Stomach smooth muscle (tissue), 2 donors: ENCODE results near the gene PLA2G4D.

Experiments
- H3K27ac ChIP-seq: one replicate; pipeline ENCODE4 v1.7.0; 2013; ENCODE audit warnings: mild to moderate bottlenecking, low read length, inconsistent platforms
- H3K27me3 ChIP-seq, 2 donors: one replicate each; pipeline ENCODE4 v1.7.0; 2013; ENCODE audit warnings: low read length in 2 of 2; ENCODE audit not compliant: insufficient read depth in 2 of 2, control insufficient read depth in 1 of 2
- H3K36me3 ChIP-seq, 2 donors: one replicate each; pipeline ENCODE4 v1.7.0; 2013; ENCODE audit warnings: low read length in 2 of 2; ENCODE audit not compliant: control insufficient read depth in 2 of 2, insufficient read depth in 2 of 2
- H3K4me1 ChIP-seq: one replicate; pipeline ENCODE4 v1.7.0; 2013; ENCODE audit warnings: low read length; ENCODE audit not compliant: control insufficient read depth, insufficient read depth
- H3K4me3 ChIP-seq, 2 donors: one replicate each; pipeline ENCODE4 v1.7.0; 2013; ENCODE audit warnings: low read length in 2 of 2
- H3K9ac ChIP-seq, 2 donors: one replicate each; pipeline ENCODE4 v1.7.0; 2013; ENCODE audit warnings: low read length in 2 of 2, mild to moderate bottlenecking in 1 of 2
- H3K9me3 ChIP-seq, 2 donors: one replicate each; pipeline ENCODE4 v1.7.0; 2013; ENCODE audit warnings: low read length in 2 of 2; ENCODE audit not compliant: control insufficient read depth in 2 of 2
- donor health status: healthy.
- donor health status: Pancreatic carcinoma.

PLA2G4D gene

DNA sequence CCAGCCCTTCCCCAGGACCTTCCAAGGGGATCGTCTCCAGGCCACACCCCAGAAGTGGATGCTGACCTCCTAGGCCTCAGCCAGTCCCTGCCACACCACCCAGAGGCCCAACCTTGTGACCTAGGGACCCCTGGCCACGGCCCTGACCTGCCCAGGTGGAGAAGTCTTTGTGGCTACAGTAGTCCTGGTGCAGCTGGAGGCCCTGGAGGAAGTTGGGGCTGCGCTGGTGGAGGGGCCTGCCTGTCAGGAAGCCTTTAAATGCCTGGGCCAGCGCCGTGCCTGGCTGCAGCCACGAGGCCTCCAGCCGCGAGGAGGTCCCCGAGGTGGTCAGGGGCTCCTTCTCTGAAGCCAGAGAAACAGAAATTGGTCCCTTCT is 23.4 kb downstream of the PLA2G4D start:
- no peaks in the 10 kb centered on the region for H3K36me3 ChIP-seq
- H3K4me1 ChIP-seq: no peaks in the 10 kb centered on the region
- no peak overlapping the region for H3K9ac ChIP-seq
- no peak overlapping the region for H3K27ac ChIP-seq
- H3K9me3 ChIP-seq: no peaks in the 10 kb centered on the region
- H3K4me3 ChIP-seq: no peak overlapping the region
- peaks cover 0 to 8% of the 10 kb centered on the region in 2 donors for H3K27me3 ChIP-seq

DNA sequence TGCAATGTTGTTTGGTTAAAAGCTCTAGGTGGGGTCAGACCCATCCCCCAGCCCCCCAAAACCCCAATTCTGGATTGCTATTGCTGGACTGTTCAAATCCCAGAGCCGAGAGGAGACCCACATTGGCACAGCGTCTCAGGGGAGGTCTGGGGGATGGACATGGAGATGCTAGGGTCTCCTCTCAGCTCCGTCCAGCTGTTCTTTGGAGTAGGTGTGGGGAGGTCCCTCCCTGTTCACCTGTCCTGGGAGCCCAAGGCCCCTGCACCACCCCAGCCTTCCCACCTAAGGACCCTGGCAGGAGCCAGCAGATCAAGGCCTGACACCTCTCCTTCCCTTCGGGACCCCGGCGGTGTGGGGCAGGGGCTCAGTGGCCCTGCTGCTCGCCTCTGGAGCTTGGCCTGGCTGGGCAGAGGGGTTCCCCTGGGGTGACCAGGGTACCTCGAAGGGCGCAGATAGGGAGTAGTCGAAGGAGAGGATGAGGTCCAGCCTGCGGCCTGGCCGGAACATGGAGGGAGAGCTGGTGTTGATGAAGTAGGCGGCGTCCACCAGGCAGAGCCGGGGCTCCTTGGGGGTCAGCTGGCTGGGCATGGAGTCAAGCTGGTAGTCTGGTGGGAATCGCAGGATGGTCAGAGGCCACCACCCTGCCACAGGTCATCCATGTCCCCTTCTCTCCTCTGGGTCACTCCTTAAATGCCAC is 23.9 kb downstream of the PLA2G4D start:
- Histone ChIP-seq H3K9ac (no peak overlapping the region), H3K4me1 (no peaks in the 10 kb centered on the region), H3K4me3 (no peak overlapping the region), H3K27ac (no peak overlapping the region), H3K27me3 (peaks cover 0 to 11% of the 10 kb centered on the region in 2 donors), H3K36me3 (no peaks in the 10 kb centered on the region), H3K9me3 (no peaks in the 10 kb centered on the region)

DNA sequence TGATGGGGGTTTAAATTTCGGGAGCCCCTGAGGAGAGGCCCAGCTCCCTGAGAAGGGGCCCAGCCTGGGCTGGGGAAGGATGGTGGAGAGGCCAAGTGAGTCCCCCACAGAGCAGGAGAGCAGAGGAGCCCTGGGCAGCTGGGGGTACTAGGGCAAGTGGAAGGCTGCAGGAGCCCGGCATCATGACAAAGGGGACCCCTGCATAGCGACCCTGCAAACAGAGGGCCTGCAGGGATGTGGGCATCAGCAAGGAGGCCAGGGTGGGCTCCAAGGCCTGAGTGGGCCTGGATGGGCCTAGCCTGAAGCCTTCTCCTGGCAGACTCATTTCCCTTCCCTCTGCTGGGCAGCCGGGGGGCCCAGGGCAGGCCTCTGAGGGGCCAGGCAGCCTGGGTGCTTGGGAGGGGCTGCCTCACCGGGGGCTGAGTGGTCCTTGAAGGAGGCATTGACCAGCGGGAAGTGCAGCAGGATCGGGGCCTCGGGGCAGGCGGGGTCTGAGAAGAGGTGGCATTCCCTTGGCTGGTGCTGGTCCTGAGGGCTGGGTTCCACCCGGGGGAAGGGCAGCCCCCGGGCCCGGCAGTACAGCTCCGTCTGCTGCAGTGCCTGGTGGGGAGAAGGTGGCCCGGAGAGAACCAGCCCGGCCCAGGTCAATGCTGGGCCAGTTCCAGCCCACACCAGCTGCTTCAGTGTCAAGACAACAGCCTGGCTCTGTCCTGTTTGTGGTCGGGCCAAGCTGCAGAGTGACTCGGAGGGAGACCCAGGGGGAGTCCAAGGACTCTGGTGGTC is 24.7 kb downstream of the PLA2G4D start:
- Histone ChIP-seq H3K27me3 (peaks cover 0 to 11% of the 10 kb centered on the region in 2 donors), H3K4me3 (no peak overlapping the region), H3K27ac (no peak overlapping the region), H3K9ac (no peak overlapping the region), H3K4me1 (no peaks in the 10 kb centered on the region), H3K36me3 (no peaks in the 10 kb centered on the region), H3K9me3 (no peaks in the 10 kb centered on the region)

DNA sequence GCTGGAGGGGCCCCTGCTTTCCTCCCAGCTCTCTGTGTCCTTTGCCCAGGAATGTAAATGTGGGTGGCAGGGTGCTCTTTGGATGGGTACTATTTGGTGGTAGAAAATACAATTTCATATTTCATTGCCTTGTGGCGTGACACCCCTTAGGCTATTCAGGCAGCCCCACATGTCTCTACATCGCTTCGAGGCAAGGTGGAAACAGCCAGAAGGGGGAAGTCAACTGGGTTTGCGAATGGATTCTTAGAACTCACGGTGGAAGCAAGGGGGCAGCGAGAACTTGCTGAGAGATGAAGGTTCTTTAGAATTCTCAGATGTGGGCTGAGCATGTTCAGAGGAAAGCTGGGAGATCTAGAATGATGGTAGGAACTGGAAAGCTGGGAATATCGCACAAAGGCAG is 25.3 kb downstream of the PLA2G4D start:
- Histone ChIP-seq H3K27ac (no peak overlapping the region), H3K9me3 (no peaks in the 10 kb centered on the region), H3K4me1 (no peaks in the 10 kb centered on the region), H3K27me3 (peaks cover 0 to 11% of the 10 kb centered on the region in 2 donors), H3K36me3 (no peaks in the 10 kb centered on the region), H3K9ac (no peak overlapping the region), H3K4me3 (no peak overlapping the region)

DNA sequence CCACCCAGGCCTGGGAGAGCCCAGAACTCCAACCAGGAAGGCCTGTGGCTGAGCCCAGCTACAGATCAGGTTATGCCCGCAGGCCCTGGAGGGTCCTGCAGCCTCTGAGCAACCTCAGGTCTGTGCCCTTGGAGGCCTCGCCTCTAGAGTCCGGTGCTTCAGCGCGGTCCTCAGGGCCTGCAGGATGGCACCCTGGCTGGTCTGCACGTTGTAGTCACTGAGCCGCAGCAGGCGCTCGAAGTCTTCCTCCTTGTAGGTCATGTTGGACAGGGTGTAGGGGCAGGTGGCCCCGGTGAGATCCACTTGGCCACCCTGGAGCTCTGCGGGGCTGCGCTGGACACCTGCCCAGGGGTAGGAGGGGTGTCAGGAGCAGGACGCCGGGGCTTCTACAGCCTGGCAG is 25.8 kb downstream of the PLA2G4D start:
- Histone ChIP-seq H3K4me3 (no peak overlapping the region), H3K36me3 (no peaks in the 10 kb centered on the region), H3K27ac (no peak overlapping the region), H3K9ac (no peak overlapping the region), H3K4me1 (no peaks in the 10 kb centered on the region), H3K27me3 (peaks cover 0 to 11% of the 10 kb centered on the region in 2 donors), H3K9me3 (no peaks in the 10 kb centered on the region)

DNA sequence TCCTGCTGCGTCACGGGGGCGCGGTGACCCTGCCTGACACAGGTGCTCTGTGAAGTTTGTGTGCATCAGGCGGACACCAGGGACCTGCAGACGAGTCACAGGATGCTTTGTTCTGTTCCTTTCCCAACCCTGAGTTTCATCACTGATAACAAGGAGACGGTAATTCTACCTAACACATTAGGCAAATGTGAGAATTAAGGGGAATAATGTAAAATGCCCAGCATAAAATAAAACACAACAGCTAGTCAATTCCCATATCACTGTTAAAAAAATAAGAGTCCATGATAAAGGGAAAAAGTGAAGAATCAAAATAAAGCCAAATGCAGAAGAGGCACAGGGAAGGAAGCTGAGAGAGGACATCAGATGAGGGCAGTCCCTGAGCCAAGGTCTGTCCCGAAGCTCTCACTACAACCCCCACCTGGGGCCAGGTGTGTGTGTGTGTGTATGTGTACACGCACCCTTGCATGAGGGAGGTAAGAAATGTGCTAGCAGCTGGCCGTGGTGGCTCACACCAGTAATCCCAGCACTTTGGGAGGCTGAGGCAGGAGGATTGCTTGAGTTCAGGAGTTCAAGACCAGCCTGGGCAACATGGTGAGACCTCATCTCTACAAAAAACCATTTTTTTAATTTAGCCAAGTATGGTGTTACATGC is 27.5 kb downstream of the PLA2G4D start:
- Histone ChIP-seq H3K4me3 (no peak overlapping the region), H3K9ac (no peak overlapping the region), H3K27me3 (peaks cover 0 to 10% of the 10 kb centered on the region in 2 donors)

DNA sequence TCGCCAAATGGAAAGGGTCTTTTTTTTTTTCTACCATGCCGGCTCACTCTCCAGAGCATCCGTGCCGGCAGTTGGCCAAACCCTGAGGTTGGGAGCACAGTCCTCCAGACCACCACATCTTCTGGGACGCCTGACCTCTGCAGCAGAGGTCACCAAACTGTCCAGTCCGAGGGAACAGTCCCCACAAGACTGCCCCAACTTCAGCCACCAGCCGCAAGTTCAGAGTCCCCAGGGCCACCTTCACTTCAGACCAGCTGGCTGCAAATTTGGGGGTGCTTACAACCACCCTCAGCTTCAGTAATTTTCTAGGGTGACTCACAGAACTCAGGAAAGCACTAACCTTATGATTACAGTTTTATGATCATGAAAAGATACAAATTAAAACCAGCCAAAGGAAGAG is 28.9 kb downstream of the PLA2G4D start:
- Histone ChIP-seq H3K4me3 (no peak overlapping the region), H3K27ac (no peak overlapping the region), H3K4me1 (no peaks in the 10 kb centered on the region), H3K36me3 (no peaks in the 10 kb centered on the region), H3K9me3 (no peaks in the 10 kb centered on the region), H3K9ac (no peak overlapping the region), H3K27me3 (peaks cover 0 to 7% of the 10 kb centered on the region in 2 donors)

More for the DNA sequence above, 27.5 kb downstream of the PLA2G4D start:
- Histone ChIP-seq H3K9me3 (no peaks in the 10 kb centered on the region), H3K27ac (no peak overlapping the region), H3K4me1 (no peaks in the 10 kb centered on the region), H3K36me3 (no peaks in the 10 kb centered on the region)

DNA sequence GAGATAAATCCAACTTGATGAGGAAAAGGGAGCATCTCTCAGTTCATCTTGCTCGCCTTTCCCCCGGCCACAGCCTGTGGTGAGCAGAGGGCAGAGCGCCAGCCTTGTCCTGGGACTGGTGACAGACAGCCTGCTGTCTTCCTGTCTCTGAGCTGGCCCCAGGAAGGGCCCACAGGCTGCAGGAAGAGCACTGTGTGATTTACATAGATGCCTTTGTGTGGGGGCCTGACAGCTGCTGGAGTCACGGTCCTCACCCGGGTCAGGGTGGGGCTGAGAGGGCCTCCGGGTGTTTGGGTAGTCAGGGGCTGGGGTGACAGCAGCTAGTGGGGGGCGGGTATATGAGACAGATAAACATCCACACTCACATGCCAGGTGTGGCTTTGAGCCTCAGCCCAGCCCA is 29.3 kb downstream of the PLA2G4D start:
- no peaks in the 10 kb centered on the region for H3K4me1 ChIP-seq
- no peaks in the 10 kb centered on the region for H3K36me3 ChIP-seq
- no peak overlapping the region for H3K27ac ChIP-seq
- H3K4me3 ChIP-seq: no peak overlapping the region
- peaks cover 0 to 7% of the 10 kb centered on the region in 2 donors for H3K27me3 ChIP-seq
- no peak overlapping the region for H3K9ac ChIP-seq
- no peaks in the 10 kb centered on the region for H3K9me3 ChIP-seq

DNA sequence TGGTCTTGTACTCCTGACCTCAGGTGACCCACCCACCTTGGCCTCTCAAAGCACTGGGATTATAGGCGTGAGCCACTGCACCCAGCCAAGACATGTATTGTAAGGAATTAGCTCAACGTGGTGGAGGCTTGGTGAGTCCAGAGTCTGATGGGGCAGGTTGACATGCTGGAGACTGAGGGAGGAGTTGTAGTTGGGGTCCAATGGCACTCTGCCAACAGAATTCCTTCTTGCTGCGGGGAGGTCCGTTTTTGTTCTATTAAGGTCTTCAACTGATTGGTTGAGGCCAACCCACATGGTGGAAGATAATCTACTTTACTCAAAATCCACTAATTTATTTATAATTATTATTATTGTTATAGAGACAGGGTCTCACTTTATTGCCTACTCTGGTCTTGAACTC is 30.1 kb downstream of the PLA2G4D start:
- Histone ChIP-seq H3K9me3 (no peaks in the 10 kb centered on the region), H3K4me1 (no peaks in the 10 kb centered on the region), H3K27me3 (peaks cover 0 to 8% of the 10 kb centered on the region in 2 donors), H3K27ac (no peak overlapping the region), H3K9ac (no peak overlapping the region), H3K36me3 (no peaks in the 10 kb centered on the region), H3K4me3 (no peak overlapping the region)

DNA sequence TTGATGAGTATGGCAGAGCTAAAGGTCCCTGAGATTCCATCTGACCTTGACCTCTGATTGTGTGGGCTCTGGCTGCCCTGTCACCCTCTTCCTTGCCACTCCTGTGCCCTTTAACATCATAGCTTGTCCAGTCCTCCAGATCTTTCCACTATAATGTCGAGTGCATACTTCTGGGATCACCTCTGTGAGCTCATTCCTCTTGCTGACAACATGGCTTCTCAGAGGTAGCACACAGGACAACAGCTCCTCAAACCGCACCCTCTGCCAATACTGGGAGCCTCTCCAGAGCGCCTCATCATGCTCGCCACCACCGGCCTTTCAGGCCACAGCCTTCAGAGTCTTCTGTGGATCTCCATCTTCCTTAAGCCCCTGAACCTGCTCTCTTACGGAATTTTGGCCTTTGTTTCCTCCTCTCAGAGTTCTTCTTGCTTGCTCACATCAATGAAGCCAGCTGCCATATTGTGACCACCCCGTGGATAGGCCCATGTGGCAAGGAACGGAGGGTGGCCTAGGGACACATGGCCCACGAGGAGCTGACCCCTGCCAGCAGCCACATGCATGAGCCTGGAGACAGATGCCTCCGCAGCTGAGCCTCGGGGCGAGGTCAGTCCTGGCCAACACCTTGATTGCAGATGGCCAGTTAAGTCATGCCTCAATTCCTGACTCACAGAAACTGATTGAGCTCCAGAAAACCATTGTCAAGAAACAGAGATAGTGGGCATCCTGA is 31.1 kb downstream of the PLA2G4D start:
- Histone ChIP-seq H3K9ac (no peak overlapping the region), H3K4me1 (no peaks in the 10 kb centered on the region), H3K9me3 (no peaks in the 10 kb centered on the region), H3K36me3 (no peaks in the 10 kb centered on the region), H3K27ac (no peak overlapping the region), H3K4me3 (no peak overlapping the region), H3K27me3 (peaks cover 0 to 8% of the 10 kb centered on the region in 2 donors)
